Liver (tissue), 3 donors: ENCODE measurements around the gene RAB3B.

ENCODE experiments used
- GABPA ChIP-seq, 2 donors: IDR thresholded peaks in 1 of 2; conservative IDR thresholded peaks in 1 of 2; 2 replicates each; pipeline ENCODE4 v1.6.1; 2016; ENCODE audit warnings: antibody characterized with exemption in 2 of 2, mild to moderate bottlenecking in 1 of 2, moderate library complexity in 1 of 2
- NR2F2 ChIP-seq: IDR thresholded peaks from 2 replicates; pipeline ENCODE4 v1.6.1; 2016; ENCODE audit warnings: antibody characterized with exemption
- RAD21 ChIP-seq, 2 donors: IDR thresholded peaks; 2 replicates each; pipeline ENCODE4 v1.6.1; 2016; ENCODE audit warnings: antibody characterized with exemption in 2 of 2, mild to moderate bottlenecking in 2 of 2
- SP1 ChIP-seq: IDR thresholded peaks from 2 replicates; pipeline ENCODE4 v1.6.1; 2018; ENCODE audit warnings: antibody characterized with exemption, mild to moderate bottlenecking
- TAF1 ChIP-seq: conservative IDR thresholded peaks from 2 replicates; pipeline ENCODE4 v1.6.1; 2016; ENCODE audit warnings: antibody characterized with exemption, mild to moderate bottlenecking
- TF ChIP-seq, protein P1 (sequence below): fragments of 150-350 bp; IDR thresholded peaks from 2 replicates; pipeline ENCODE4 v1.5.1; 2017; ENCODE audit warnings: improper control_type of control experiment, low read depth, low read length; ENCODE audit not compliant: missing input control
- donor health status: healthy.
- donor health status: healthy.

DNA sequence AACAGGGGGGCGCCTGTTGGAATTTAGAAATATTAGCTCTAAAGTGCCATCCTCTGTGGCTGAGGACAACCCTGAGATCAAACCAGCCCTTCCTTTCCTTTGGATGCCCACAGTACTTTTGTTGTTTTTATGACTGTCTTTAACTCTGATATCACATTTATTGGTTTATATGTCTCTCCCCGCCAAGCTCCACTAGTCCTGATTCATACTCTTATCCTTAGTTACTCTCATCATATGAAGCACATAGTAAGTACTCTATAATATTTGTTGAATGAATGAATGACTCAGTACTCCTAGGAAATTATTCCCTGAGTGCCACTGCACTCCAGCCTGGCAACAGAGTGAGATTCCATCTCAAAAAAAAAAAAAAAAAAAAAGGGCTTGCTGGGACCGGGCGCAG lies 89.3 kb downstream of the RAB3B start:
- TF ChIP-seq, protein P1, sequence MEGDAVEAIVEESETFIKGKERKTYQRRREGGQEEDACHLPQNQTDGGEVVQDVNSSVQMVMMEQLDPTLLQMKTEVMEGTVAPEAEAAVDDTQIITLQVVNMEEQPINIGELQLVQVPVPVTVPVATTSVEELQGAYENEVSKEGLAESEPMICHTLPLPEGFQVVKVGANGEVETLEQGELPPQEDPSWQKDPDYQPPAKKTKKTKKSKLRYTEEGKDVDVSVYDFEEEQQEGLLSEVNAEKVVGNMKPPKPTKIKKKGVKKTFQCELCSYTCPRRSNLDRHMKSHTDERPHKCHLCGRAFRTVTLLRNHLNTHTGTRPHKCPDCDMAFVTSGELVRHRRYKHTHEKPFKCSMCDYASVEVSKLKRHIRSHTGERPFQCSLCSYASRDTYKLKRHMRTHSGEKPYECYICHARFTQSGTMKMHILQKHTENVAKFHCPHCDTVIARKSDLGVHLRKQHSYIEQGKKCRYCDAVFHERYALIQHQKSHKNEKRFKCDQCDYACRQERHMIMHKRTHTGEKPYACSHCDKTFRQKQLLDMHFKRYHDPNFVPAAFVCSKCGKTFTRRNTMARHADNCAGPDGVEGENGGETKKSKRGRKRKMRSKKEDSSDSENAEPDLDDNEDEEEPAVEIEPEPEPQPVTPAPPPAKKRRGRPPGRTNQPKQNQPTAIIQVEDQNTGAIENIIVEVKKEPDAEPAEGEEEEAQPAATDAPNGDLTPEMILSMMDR = no peak
- TF ChIP-seq TAF1 (no peak), NR2F2 (no peak), GABPA (IDR thresholded peaks at IDR 0.05 in 1 of 2, conservative IDR thresholded peaks at IDR 0.05 in 1 of 2) (no peak), RAD21 (IDR thresholded peaks at IDR 0.05) (no peak), SP1 (no peak)
